Stimulated activated CD4-positive, alpha-beta T cell treated with anti-CD3 and anti-CD28 coated beads, Interleukin-2, amount 100 ng/mL, for 4 hours (primary cell): ENCODE data around the gene STK4.

ENCODE experiments used
- DNase-seq: peaks from one replicate; pipeline ENCODE4 v3.0.0-alpha.2; 2020; ENCODE audit warnings: low read depth

Gene STK4

GRCh38 chr20:45114465-45115385, 148.4 kb downstream of the STK4 start, which contains the start of gene WFDC5:
WFDC5 (minus strand) TSS chr20:45115174; CDS start chr20:45115083, 91 bp downstream.
- DNase-seq, result no peak

- DNase-seq, result no peak
Observed at GRCh38 chr20:45115386-45115774, 149.1 kb downstream of the STK4 start.

DNA sequence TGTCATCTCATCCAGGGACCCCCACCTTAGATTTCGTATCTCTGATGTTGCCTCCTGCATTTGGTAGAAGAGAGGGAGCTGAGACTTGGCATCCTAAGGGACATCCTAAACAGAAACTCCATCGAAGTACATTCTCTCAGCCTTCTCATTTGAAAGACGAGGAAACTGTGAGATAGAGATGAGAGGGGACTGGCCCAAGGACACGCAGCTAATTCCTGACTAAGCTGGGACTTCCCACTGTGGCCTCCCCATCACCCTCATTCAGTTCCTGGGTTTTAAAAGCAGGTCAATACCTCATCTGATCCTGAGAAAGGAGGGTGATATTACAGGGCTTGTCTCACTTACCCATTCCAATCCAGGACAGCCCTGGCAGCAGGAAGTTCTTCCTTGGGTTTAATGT, 149.5 kb downstream of the STK4 start:
- DNase-seq, result no peak

DNA sequence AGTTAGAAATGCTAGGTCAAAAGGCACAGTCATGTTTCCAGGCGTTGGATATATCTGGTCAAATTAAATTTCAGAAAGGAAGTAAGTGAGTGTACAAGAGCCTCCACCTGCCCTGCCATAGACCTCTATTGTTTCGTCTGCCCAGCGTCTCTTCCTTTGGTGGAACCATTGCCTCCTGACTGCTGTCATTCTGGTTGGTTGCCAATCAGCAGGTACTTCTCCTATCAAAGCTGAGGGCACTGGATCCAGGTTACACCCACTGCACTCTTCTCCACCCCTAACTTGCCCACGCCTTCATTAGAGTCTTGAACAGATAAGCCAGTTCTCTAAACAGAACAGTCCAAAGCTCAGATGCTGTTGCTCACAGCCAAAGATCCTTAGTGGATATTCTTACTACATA, 151.3 kb downstream of the STK4 start:
- no peak for DNase-seq

- DNase-seq, result no peak
Observed at GRCh38 chr20:45118028-45118427, 151.7 kb downstream of the STK4 start.

DNA sequence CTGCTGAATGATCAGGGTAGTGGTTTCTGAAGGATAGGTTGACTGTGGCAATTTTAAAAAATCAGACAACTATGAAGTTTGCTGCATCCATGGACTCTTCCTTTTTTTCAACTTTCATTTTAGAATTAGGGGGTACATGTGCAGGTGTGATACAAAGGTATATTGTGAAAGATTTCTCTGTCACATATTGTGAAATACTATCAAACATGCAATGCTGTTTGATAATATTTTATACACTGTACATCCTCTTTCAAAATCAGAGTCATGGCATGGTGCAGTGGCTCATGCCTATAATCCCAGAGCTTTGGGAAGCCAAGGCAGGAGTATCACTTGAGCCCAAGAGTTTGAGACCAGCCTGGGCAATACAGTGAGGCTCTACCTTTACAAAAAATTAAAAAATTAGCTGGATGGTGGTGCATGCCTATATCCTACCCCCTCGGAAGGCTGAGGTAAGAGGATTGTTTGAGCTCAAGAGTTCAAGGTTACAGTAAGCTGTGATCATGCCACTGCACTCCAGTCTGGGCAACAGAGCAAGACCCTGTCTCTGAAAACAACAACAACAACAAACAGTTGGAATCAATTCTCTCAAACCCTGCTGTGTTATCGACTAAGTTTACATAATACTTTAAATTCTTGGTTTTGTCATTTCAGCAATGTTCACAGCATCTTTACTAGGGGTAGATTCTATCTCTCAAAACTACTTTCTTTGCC, 153.4 kb downstream of the STK4 start:
- no peak for DNase-seq

DNA sequence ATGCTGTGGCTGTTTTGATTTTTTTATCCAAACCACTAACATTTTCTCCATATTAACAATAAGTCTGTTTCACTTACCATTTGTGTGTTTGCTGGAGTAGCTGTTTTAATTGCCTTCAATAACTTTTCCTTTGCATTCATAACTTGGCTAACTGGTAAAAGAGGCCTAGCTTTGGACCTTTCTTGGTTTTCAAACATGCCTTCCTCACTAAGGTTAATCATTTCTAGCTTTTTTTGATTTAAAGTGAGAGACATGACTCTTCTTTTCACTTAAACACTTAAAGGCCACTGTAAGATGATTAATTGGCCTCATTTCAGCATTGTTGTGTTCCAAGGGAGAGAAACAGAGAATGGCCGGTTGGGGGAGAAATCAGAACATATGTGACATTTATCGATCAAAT, 155.1 kb downstream of the STK4 start:
- no peak for DNase-seq

- no peak for DNase-seq
Observed at GRCh38 chr20:45124365-45124764, 158.1 kb downstream of the STK4 start, which contains the start of gene WFDC12. WFDC12 (minus strand) TSS chr20:45124465; CDS start chr20:45124447, 18 bp downstream.

GRCh38 chr20:45128099-45128498, 161.8 kb downstream of the STK4 start:
- no peak for DNase-seq
